Osteoblast (primary cell): ENCODE measurements around the gene MVD. TPM values are rescaled to one million over a fixed set of nuclear protein-coding genes. Genes with fewer than 3 reads are reported as not detected.

Source experiments
- DNase-seq: peaks from one replicate; pipeline ENCODE4 v3.0.0; 2011; ENCODE audit warnings: low spot score, mixed read lengths; ENCODE audit not compliant: insufficient read length; ENCODE audit errors: missing footprints
- H2AFZ ChIP-seq: 2 replicates; pipeline ENCODE4 v1.6.0; 2011; ENCODE audit warnings: mild to moderate bottlenecking, low read length
- H3K27ac ChIP-seq: 2 replicates; pipeline ENCODE4 v1.5.1; 2011; ENCODE audit warnings: mild to moderate bottlenecking, low read depth, low read length, moderate library complexity
- H3K27me3 ChIP-seq: 2 replicates; pipeline ENCODE4 v1.6.0; 2012; ENCODE audit warnings: mild to moderate bottlenecking, control low read depth, inconsistent platforms, low read length, moderate library complexity; ENCODE audit not compliant: insufficient read depth
- H3K36me3 ChIP-seq: 2 replicates; pipeline ENCODE4 v1.5.1; 2011; ENCODE audit warnings: mild to moderate bottlenecking, low read length, control low read depth, moderate library complexity; ENCODE audit not compliant: insufficient read depth
- H3K4me1 ChIP-seq: 2 replicates; pipeline ENCODE4 v1.5.1; 2011; ENCODE audit warnings: mild to moderate bottlenecking, low read length, control low read depth, moderate library complexity; ENCODE audit not compliant: insufficient read depth
- H3K4me2 ChIP-seq: 2 replicates; pipeline ENCODE4 v1.6.0; 2011; ENCODE audit warnings: mild to moderate bottlenecking, low read length; ENCODE audit not compliant: insufficient read depth
- H3K4me3 ChIP-seq: fragments of 200-600 bp; sonication (generic); 3 replicates; pipeline ENCODE4 v1.5.1; 2012; ENCODE audit warnings: mild to moderate bottlenecking, low read length, inconsistent platforms; ENCODE audit not compliant: insufficient read depth
- H3K79me2 ChIP-seq: 2 replicates; pipeline ENCODE4 v1.6.0; 2012; ENCODE audit warnings: mild to moderate bottlenecking, low read length, control low read depth, inconsistent platforms; ENCODE audit not compliant: insufficient read depth
- H3K9me3 ChIP-seq: 2 replicates; pipeline ENCODE4 v1.5.1; 2011; ENCODE audit warnings: low read depth, low read length, control low read depth
- H4K20me1 ChIP-seq: 2 replicates; pipeline ENCODE4 v1.6.0; 2012; ENCODE audit warnings: mild to moderate bottlenecking, low read length, control low read depth; ENCODE audit not compliant: insufficient read depth
- CTCF ChIP-seq: IDR thresholded peaks from 2 replicates; pipeline ENCODE4 v1.5.1; 2011; ENCODE audit warnings: mild to moderate bottlenecking, low read depth, low read length, moderate library complexity; ENCODE audit errors: extremely low read depth
- total RNA-seq: library from RNA; depleted of rRNA; stranded (reverse); fragments of >200 nt; gene quantifications from 2 replicates; pipeline ENCODE4 v1.2.3, GENCODE V29; 2012

MVD gene
- total RNA-seq, 1 donor = 67.3 TPM

- Histone ChIP-seq H3K36me3 (no peaks in the 10 kb centered on the region), H3K27me3 (peaks cover 10% of the 10 kb centered on the region), H3K4me3 (no peak overlapping the region), H3K4me2 (no peak overlapping the region), H2AFZ (no peak overlapping the region), H3K9me3 (no peaks in the 10 kb centered on the region), H3K4me1 (peaks cover 22% of the 10 kb centered on the region), H4K20me1 (no peaks in the 10 kb centered on the region), H3K79me2 (no peaks in the 10 kb centered on the region), H3K27ac (no peak overlapping the region)
- DNase-seq = peak; percentile 90
- TF ChIP-seq CTCF = no peak
Observed at GRCh38 chr16:88688013-88688778, 25.3 kb upstream of the MVD start.

- no peak overlapping the region for H3K4me2 ChIP-seq
- no peak overlapping the region for H3K4me3 ChIP-seq
- H2AFZ ChIP-seq = no peak overlapping the region
- H3K36me3 ChIP-seq = no peaks in the 10 kb centered on the region
- H3K4me1 ChIP-seq = peaks cover 22% of the 10 kb centered on the region
- no peak overlapping the region for H3K27ac ChIP-seq
- H3K9me3 ChIP-seq = no peaks in the 10 kb centered on the region
- DNase-seq = no peak
- no peaks in the 10 kb centered on the region for H4K20me1 ChIP-seq
- TF ChIP-seq CTCF = no peak
- no peaks in the 10 kb centered on the region for H3K79me2 ChIP-seq
- H3K27me3 ChIP-seq = peaks cover 10% of the 10 kb centered on the region
Observed at GRCh38 chr16:88687676-88688012, 24.8 kb upstream of the MVD start.

GRCh38 chr16:88687254-88687576 is 24.3 kb upstream of the MVD start:
- Histone ChIP-seq H4K20me1 (no peaks in the 10 kb centered on the region), H3K27ac (no peak overlapping the region), H2AFZ (no peak overlapping the region), H3K36me3 (no peaks in the 10 kb centered on the region), H3K9me3 (no peaks in the 10 kb centered on the region), H3K4me3 (no peak overlapping the region), H3K79me2 (no peaks in the 10 kb centered on the region), H3K4me1 (peaks cover 22% of the 10 kb centered on the region), H3K27me3 (peaks cover 11% of the 10 kb centered on the region), H3K4me2 (no peak overlapping the region)
- no peak for TF ChIP-seq CTCF
- DNase-seq = no peak

GRCh38 chr16:88686439-88687253 is 23.8 kb upstream of the MVD start, which contains the start of gene SNAI3:
TSS of gene SNAI3 (minus strand) at chr16:88686507. CDS start at chr16:88686406, 101 bp downstream.
- Histone ChIP-seq H3K36me3 (no peaks in the 10 kb centered on the region), H3K4me2 (peak within 1 kb of the TSS; percentile 82), H3K9me3 (no peaks in the 10 kb centered on the region), H3K27me3 (peaks cover 16% of the 10 kb centered on the region), H3K27ac (no peak within 1 kb of the TSS), H4K20me1 (no peaks in the 10 kb centered on the region), H3K4me1 (peaks cover 28% of the 10 kb centered on the region), H3K4me3 (peak within 1 kb of the TSS; percentile 66), H2AFZ (no peak within 1 kb of the TSS), H3K79me2 (no peaks in the 10 kb centered on the region)
- TF ChIP-seq CTCF = no peak
- DNase-seq = peak; percentile 95
